HG02852 (cell line): ENCODE results near the gene VEZF1.
A peak's percentile ranks its signal among the peaks of the same experiment; 100 is the strongest.
"Not testable (repeated sequence)": the region's sequence is repeated elsewhere in the genome, so short reads cannot be mapped to it uniquely, and the experiment has no call there.

Experiments used
- ATAC-seq: cut with Tn5 transposase; IDR thresholded peaks from one replicate; pipeline ENCODE4 v1.9.1; 2021; ENCODE audit warnings: mild to moderate bottlenecking, moderate library complexity; ENCODE audit not compliant: unreplicated experiment

VEZF1 gene

GRCh38 chr17:57974053-57974824 lies 13.8 kb downstream of the VEZF1 start:
- not testable (repeated sequence) for ATAC-seq

- ATAC-seq = no peak
Measured at GRCh38 chr17:57972151-57972550, 15.9 kb downstream of the VEZF1 start.

- no peak for ATAC-seq
Measured at GRCh38 chr17:57971572-57971971, 16.5 kb downstream of the VEZF1 start.

- no peak for ATAC-seq
Measured at GRCh38 chr17:57970710-57971109, 17.3 kb downstream of the VEZF1 start.

GRCh38 chr17:57968456-57968855 lies 19.6 kb downstream of the VEZF1 start:
- no peak for ATAC-seq

GRCh38 chr17:57966875-57967274 lies 21.2 kb downstream of the VEZF1 start:
- ATAC-seq = no peak

- ATAC-seq = no peak
Measured at GRCh38 chr17:57966246-57966645, 21.8 kb downstream of the VEZF1 start.

GRCh38 chr17:57965521-57966160 lies 22.4 kb downstream of the VEZF1 start:
- no peak for ATAC-seq

GRCh38 chr17:57963149-57963511 lies 24.9 kb downstream of the VEZF1 start:
- no peak for ATAC-seq

GRCh38 chr17:57962279-57963148 lies 25.5 kb downstream of the VEZF1 start:
- no peak for ATAC-seq

GRCh38 chr17:57959929-57960328 lies 28.1 kb downstream of the VEZF1 start:
- ATAC-seq = no peak

- not testable (repeated sequence) for ATAC-seq
Measured at GRCh38 chr17:57958391-57958790, 29.7 kb downstream of the VEZF1 start.

- ATAC-seq = no peak
Measured at GRCh38 chr17:57957886-57958285, 30.2 kb downstream of the VEZF1 start.

- ATAC-seq = no peak
Measured at GRCh38 chr17:57957120-57957850, 30.8 kb downstream of the VEZF1 start.

- peak; percentile 80 for ATAC-seq
Measured at GRCh38 chr17:57956291-57957119, 31.5 kb downstream of the VEZF1 start.

GRCh38 chr17:57955183-57955931 lies 32.7 kb downstream of the VEZF1 start, which contains the start of gene CUEDC1:
Gene CUEDC1 (minus strand): TSS chr17:57955412. CDS start chr17:57885564, 69,848 bp downstream.
- peak; percentile 49 for ATAC-seq

GRCh38 chr17:57954397-57955182 lies 33.5 kb downstream of the VEZF1 start:
- no peak for ATAC-seq

GRCh38 chr17:57953705-57954396 lies 34.2 kb downstream of the VEZF1 start:
- no peak for ATAC-seq
